Stomach (tissue), 9 donors: ENCODE measurements around the gene USP46. TPM values are rescaled to one million over a fixed set of nuclear protein-coding genes. Genes with fewer than 3 reads are reported as not detected.

Experiments
- DNase-seq, 2 donors: peaks; one replicate each; pipeline versions ENCODE4 v3.0.0 to v3.0.0-alpha.2; 2013 to 2019
- H3K27ac ChIP-seq, 5 donors: fragments of 200-600 bp in 4 of 5; sonication (generic) in 4 of 5; one replicate each; pipeline ENCODE4 v1.5.1; 2013 to 2019; ENCODE audit warnings: mild to moderate bottlenecking in 1 of 5, moderate library complexity in 1 of 5
- H3K27me3 ChIP-seq, 3 donors: fragments of 200-600 bp; sonication (generic); one replicate each; pipeline ENCODE4 v1.5.1; 2017 to 2019; ENCODE audit warnings: mixed run types in 1 of 3
- H3K36me3 ChIP-seq, 4 donors: fragments of 200-600 bp; sonication (generic); 1 replicate in 3 of 4; 2 replicates in 1 of 4; pipeline ENCODE4 v1.5.1; 2016 to 2019
- H3K4me1 ChIP-seq, 4 donors: fragments of 200-600 bp; sonication (generic); one replicate each; pipeline ENCODE4 v1.5.1; 2016 to 2019
- H3K4me3 ChIP-seq, 4 donors: fragments of 200-600 bp; sonication (generic) in 3 of 4; one replicate each; pipeline ENCODE4 v1.5.1; 2016 to 2019; ENCODE audit warnings: mild to moderate bottlenecking in 1 of 4
- H3K9me3 ChIP-seq, 4 donors: fragments of 200-600 bp; sonication (generic); one replicate each; pipeline ENCODE4 v1.5.1; 2016 to 2019
- EP300 ChIP-seq: sonication (generic); formaldehyde crosslinking; IDR thresholded peaks from one replicate; pipeline ENCODE4 v1.6.1; 2017; ENCODE audit warnings: antibody characterized with exemption
- POLR2A ChIP-seq, 4 donors: fragments of 450-650 bp; IDR thresholded peaks; one replicate each; pipeline ENCODE4 v1.6.1; 2016; ENCODE audit warnings: antibody characterized with exemption in 4 of 4, control low read depth in 2 of 4, mild to moderate bottlenecking in 1 of 4, moderate library complexity in 1 of 4
- POLR2AphosphoS5 ChIP-seq, 3 donors: sonication (generic); formaldehyde crosslinking; IDR thresholded peaks; one replicate each; pipeline ENCODE4 v1.6.1; 2016; ENCODE audit warnings: antibody characterized with exemption in 3 of 3
- WGBS, 5 donors: extraction: QIAGEN DNeasy Blood & Tissue Kit in 3 of 5; methylation state at CpG; one replicate each; pipeline versions ENCODE4 v1.1.5 to v1.1.7; 2013 to 2018; 5-methylcytosine and 5-hydroxymethylcytosine counted together
- intact Hi-C: fragments of 100-400 bp; cut with DNase I; formaldehyde crosslinking; loops from one replicate; pipeline ENCODE4 v1.15.1; 2023; ENCODE audit warnings: low total_unique reads
- polyA plus RNA-seq, 3 donors: library from polyadenylated mRNA; stranded (reverse); fragments of 200-250 nt; gene quantifications; one replicate each; pipeline ENCODE4 v1.2.3, GENCODE V29; 2013
- total RNA-seq, 5 donors: library from RNA; depleted of rRNA; stranded (reverse); fragments of >200 nt; gene quantifications; one replicate each; pipeline versions ENCODE4 v1.1.0 to v1.2.3, GENCODE V29; 2014 to 2016
- TF ChIP-seq, protein P1 (sequence below), 7 experiments: fragments of 450-650 bp in 4 of 7; fragments of 200-600 bp in 3 of 7; sonication (generic) in 3 of 7; IDR thresholded peaks; one replicate each; pipeline ENCODE4 v1.5.1; 2016 to 2019; ENCODE audit warnings: antibody characterized with exemption in 7 of 7, control low read depth in 2 of 7, mild to moderate bottlenecking in 1 of 7
- donor health status: healthy with polysubstance abuse.
- donor health status: Bipolar disorder and iron deficiency.
- donor health status: healthy.

Gene USP46
- total and polyA plus RNA-seq, 8 donors, result 2.7 to 36.5 (median 7.0) TPM

DNA sequence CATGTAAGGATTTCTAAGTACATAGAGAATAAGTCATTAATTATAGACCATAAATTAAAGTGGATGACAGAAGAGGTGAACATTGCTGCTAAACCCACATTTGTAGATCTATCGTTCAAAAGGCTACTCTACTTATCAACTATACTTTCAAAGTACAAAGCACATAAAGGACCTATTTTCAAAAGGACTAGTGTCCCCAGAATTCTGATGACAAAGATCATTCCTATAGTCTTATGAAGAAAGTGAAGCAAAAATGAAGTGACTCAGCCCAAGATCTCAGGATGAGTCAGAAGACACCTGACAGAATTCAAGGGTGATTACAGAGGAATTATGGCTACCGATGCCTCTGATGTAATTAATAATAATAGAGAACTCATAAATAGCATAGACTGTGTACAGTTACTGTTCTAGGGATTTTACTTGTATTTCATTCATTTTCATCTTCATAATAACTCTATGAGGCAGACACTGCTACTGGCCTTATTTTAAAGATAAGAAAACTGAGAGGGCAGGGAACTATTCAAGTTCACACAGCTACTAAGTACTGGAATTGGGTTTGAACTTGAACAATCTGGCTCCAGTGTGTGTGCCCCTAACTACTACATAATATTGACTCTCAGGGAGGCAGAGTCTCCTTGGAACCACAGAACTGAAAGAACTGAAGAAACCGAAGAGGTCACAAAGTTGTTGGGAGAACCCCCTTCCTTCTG lies 17.1 kb downstream of the USP46 start:
- H3K36me3 ChIP-seq, result no peaks in the 10 kb centered on the region
- no peak overlapping the region for H3K4me3 ChIP-seq
- TF ChIP-seq, protein P1, sequence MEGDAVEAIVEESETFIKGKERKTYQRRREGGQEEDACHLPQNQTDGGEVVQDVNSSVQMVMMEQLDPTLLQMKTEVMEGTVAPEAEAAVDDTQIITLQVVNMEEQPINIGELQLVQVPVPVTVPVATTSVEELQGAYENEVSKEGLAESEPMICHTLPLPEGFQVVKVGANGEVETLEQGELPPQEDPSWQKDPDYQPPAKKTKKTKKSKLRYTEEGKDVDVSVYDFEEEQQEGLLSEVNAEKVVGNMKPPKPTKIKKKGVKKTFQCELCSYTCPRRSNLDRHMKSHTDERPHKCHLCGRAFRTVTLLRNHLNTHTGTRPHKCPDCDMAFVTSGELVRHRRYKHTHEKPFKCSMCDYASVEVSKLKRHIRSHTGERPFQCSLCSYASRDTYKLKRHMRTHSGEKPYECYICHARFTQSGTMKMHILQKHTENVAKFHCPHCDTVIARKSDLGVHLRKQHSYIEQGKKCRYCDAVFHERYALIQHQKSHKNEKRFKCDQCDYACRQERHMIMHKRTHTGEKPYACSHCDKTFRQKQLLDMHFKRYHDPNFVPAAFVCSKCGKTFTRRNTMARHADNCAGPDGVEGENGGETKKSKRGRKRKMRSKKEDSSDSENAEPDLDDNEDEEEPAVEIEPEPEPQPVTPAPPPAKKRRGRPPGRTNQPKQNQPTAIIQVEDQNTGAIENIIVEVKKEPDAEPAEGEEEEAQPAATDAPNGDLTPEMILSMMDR (IDR thresholded peaks at IDR 0.05), result no peak
- TF ChIP-seq EP300 (no peak), POLR2AphosphoS5 (IDR thresholded peaks at IDR 0.05) (no peak), POLR2A (IDR thresholded peaks at IDR 0.05) (no peak)
- intact Hi-C loops, result no loop called here
- no peak for DNase-seq
- WGBS, 5 donors, result 65 to 72% (median 69%) methylated on average over 3 of the region's 3 CpGs
- H3K27me3 ChIP-seq, result no peaks in the 10 kb centered on the region
- H3K27ac ChIP-seq, result peak overlapping the region in 2 of 5 donors; percentile 28 to 36
- H3K9me3 ChIP-seq, result no peaks in the 10 kb centered on the region
- peaks cover 24 to 45% (median 36%) of the 10 kb centered on the region in 4 donors for H3K4me1 ChIP-seq

DNA sequence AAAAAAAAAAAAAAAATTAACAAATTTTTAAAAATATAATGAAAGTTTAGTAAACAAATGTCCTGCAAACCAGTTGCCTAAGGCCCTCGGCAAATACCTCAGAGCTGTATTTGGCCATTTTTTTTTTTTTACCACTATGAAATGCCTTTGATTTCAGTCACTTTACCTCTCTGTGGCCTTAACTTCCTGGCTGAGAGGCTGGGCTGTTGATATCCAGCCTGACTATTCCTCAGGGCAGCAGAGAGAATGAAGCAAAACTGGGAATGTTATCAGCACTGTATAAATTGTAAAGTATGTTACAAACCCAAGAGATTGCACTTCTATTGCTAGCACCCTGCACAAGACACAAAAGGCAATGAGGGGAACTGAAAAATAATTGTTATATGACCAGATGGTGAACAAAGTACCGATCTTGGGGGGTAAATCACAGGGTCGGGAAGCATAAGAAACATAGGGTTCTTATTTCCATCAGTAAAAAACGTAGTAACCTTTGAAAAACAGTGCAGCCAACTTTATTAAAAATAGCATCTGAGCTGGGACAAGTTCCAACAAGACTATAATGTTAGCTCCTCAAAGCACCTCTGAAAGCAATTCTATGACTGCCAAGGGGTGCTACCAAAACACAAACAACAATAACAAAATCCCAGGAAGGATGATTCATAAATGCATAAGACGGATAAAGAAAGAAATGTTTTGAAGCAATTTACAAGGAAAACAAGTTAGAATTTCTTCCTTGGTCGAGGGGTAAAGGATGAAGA lies 18.1 kb downstream of the USP46 start:
- 36 to 47% (median 40%) methylated on average over 6 of the region's 6 CpGs for WGBS, 5 donors
- no peak overlapping the region for H3K4me3 ChIP-seq
- H3K4me1 ChIP-seq, result peaks cover 24 to 41% (median 36%) of the 10 kb centered on the region in 4 donors
- peak overlapping the region in 4 of 5 donors; percentile 14 to 36 (median 22) for H3K27ac ChIP-seq
- no peaks in the 10 kb centered on the region for H3K9me3 ChIP-seq
- TF ChIP-seq, protein P1 (IDR thresholded peaks at IDR 0.05), result no peak
- TF ChIP-seq EP300 (no peak), POLR2A (IDR thresholded peaks at IDR 0.05) (no peak)
- H3K36me3 ChIP-seq, result no peaks in the 10 kb centered on the region
- DNase-seq, result no peak
- intact Hi-C loops, result no loop called here
- no peaks in the 10 kb centered on the region for H3K27me3 ChIP-seq

DNA sequence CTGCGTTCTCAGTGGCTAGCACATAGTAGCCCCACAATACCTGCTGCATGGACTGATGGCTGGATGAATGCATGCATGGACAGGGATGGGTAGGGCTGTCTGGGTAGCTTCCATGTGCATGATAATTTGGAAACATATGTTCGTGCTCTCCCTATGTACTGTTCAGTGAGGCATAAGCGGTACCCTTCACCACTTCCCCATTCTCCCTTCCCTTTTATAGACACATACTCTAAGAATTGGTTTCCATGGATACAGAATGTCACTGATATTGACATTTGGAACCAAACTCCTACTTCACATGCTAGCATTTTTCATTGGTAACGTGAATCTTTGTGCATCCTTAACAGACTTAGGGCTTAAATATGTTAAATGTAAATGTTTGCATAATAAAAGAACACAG lies 20.4 kb downstream of the USP46 start:
- Histone ChIP-seq H3K4me1 (peaks cover 17 to 44% (median 34%) of the 10 kb centered on the region in 4 donors), H3K36me3 (no peaks in the 10 kb centered on the region), H3K9me3 (no peaks in the 10 kb centered on the region), H3K27ac (no peak overlapping the region), H3K4me3 (no peak overlapping the region), H3K27me3 (no peaks in the 10 kb centered on the region)
- TF ChIP-seq EP300 (no peak), POLR2A (IDR thresholded peaks at IDR 0.05) (no peak), POLR2AphosphoS5 (IDR thresholded peaks at IDR 0.05) (no peak)
- TF ChIP-seq, protein P1 (IDR thresholded peaks at IDR 0.05), result no peak
- 80 to 92% (median 91%) methylated on average over 4 of the region's 4 CpGs for WGBS, 5 donors
- intact Hi-C loops, result no loop called here
- no peak for DNase-seq

DNA sequence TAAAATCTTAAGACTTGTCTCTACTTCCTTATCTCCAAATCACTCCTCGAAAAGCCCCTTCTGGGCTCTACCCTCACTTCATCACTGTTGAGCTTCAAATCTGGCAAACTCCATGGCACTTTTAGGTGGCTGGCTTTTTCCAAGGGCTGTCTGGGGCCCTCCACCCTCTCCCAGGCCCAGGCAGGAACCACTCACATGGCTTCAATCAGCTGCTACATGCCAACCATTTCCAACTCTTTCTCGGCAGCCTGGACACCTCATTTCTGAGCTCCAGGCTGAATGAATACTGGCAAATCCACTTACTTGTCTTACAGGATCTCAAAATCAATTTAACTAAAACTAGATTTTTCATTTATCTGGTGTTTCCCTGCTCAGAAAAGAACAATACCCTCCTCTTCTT lies 22.0 kb downstream of the USP46 start:
- H3K27me3 ChIP-seq, result no peaks in the 10 kb centered on the region
- intact Hi-C loops, result no loop called here
- peaks cover 13 to 28% (median 21%) of the 10 kb centered on the region in 4 donors for H3K4me1 ChIP-seq
- no peaks in the 10 kb centered on the region for H3K36me3 ChIP-seq
- no peak overlapping the region for H3K4me3 ChIP-seq
- 82 to 90% (median 84%) methylated on average over 2 of the region's 2 CpGs for WGBS, 5 donors
- no peaks in the 10 kb centered on the region for H3K9me3 ChIP-seq
- no peak overlapping the region for H3K27ac ChIP-seq
- no peak for DNase-seq
- TF ChIP-seq EP300, result no peak
- no peak for TF ChIP-seq POLR2A (IDR thresholded peaks at IDR 0.05)
- TF ChIP-seq, protein P1 (IDR thresholded peaks at IDR 0.05), result no peak
- no peak for TF ChIP-seq POLR2AphosphoS5 (IDR thresholded peaks at IDR 0.05)
